Ramos (cell line): ENCODE measurements around the gene TAF1B.

ENCODE experiments used
- in situ Hi-C: fragments of 300-500 bp; cut with MboI; formaldehyde crosslinking; loops from one replicate; pipeline ENCODE4 v1.14.3; 2022; ENCODE audit warnings: low sequenced_read_pairs; ENCODE audit not compliant: unreplicated experiment

TAF1B gene

DNA sequence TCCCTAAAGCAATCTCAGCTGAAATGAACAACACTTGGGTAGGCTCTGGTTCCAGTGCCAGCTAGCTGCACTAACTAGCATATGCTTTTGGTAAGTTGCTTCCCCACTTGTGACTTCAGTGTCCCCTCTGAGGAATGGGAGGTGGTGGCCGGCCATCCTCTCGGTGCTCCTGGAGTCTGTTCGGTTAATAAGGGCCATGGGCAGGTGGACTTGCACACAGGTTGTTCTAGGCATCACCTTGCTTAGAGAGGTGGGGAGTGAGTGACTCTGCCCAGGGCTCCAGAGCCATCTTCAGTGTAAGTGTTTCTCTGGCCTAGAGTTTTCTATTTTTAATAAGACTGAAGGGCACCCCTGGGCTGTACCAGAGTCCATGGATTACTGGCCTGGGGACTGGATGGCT, 18.8 kb upstream of the TAF1B start:
- in situ Hi-C loops = loop anchor here (25.0 kb wide), 1 partner anchor 838 kb away; no protein-coding TSS in a partner anchor

DNA sequence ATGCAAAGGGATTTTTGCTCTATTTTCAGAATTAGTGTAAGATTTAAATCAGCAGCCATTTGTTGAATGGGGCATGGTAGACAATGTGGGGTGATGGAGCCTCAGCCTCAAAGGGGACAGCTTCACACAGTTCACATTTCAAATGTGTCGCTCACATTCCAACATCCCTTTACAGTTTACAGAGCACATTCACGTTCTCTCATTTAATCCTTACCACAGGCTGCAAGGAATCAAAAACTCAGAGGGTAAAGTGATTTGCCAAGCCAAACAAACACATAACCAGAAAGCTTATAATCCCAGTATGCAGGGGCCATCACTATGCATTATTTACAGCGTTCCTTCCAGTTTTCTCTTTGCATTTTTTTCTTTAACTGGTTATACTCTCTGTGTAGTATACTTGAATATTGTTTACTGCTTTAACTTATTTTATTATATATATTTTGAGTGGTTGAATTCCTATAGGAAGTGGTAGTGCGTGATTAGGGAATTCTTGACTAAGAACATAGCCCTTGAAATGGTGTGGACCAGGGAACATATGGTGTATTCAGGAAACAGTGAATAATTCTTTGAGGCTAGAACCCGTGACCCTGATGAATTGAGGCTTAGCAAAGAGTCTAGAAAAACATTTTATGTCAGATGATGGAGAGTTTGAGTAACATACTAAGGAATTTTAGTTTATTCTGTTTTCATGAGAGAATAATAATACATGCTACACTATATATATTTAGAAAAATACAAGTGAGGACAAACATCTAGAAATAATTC, 18.1 kb upstream of the TAF1B start:
- in situ Hi-C loops = loop anchor here (25.0 kb wide), 2 partner anchors 612 to 837 kb away; partner anchors contain the start of gene ODC1

DNA sequence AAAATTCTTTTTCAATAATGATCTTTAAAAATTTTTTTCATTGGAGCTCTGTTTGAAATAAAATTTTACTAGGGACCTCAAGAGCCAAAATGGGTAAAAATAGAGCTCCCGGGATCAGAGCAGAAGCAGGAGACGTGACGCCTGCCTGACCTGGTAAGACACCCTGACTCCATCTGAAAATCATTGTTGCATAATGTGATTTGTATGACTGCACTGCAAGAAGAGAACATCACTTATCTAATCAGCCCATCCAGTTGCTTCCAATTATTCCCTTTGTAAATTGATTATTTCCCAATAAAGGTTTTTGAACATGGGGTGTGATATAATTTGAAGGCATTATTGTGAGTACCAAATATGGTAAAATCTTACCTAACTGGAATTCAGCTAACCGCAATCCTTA, 17.1 kb upstream of the TAF1B start:
- in situ Hi-C loops = loop anchor here (25.0 kb wide), 1 partner anchor 611 kb away; the partner anchor contains the start of gene ODC1

DNA sequence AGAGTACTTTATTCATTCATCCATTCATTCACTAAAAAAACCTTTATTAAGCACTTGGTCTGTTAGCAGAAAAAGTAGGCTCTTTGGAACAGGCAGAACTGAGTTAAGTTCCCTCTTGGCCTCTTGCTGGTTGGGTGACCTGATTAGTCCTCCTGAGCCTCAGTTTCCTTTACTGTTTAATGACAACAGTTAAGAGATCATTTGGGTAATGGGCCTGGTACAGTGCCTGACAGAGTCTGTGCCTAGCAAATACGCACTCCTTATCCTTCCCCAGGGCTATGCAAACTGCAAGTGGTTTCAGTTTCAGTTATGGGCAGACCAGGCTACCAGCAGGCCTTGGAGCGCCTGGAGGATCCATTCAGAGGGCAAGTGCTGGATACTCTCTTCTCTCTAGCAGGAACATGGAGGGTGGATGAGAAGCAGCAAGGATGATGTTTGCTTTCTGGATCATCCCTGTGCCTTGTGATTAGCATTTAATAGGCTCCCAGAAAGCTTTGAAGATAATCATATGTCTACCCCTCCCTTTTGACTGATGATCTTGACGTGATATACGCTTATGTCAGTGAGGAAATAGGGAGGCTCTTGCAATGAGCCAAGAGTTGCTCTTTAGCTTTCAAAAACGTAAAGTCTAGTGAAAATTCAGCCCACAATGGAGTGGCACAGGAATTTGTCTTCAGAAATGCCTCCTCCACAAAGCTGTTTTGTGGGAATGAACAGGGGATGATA, 12.4 kb upstream of the TAF1B start:
- in situ Hi-C loops = loop anchor here (25.0 kb wide), 1 partner anchor 606 kb away; the partner anchor contains the start of gene ODC1

DNA sequence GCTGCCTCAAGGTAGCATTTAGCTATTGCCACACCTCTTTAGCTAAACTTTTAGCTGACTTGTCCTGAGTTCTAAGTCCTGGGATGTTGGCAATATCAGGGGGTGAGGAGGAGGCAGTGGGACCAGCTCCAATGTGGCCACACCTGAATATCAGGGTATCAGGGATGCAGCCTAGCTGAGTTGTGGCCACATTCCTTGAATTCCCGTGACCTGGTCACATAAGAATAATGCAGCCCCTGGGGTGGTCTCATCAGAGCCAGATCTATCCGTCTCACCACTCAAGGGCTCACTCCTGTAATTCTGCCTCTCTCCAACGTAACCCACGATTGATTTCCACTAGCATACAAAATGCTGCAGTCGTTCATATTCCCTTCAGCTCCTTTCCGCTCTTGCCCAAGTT, 11.6 kb upstream of the TAF1B start:
- in situ Hi-C loops = loop anchor here (25.0 kb wide), 1 partner anchor 606 kb away; the partner anchor contains the start of gene ODC1

DNA sequence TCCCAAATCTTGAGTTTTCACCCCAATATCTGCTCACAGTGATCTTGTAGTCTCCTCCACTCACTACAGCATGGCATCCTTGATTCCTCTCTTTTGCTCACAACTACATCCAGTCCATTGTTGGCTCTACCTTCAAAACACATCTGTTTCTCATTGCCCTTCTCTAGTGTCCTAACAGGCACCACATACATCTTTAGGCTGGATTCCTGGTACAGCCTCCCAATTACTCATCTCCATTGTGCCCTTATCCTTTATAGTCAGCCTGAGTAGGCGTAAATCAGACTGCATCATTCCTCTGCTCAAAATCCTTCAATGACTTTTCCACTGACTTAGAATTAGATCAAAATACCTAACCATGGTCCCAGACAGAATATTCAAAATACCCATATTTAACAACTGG, 10.7 kb upstream of the TAF1B start:
- in situ Hi-C loops = loop anchor here (25.0 kb wide), 1 partner anchor 605 kb away; the partner anchor contains the start of gene ODC1

DNA sequence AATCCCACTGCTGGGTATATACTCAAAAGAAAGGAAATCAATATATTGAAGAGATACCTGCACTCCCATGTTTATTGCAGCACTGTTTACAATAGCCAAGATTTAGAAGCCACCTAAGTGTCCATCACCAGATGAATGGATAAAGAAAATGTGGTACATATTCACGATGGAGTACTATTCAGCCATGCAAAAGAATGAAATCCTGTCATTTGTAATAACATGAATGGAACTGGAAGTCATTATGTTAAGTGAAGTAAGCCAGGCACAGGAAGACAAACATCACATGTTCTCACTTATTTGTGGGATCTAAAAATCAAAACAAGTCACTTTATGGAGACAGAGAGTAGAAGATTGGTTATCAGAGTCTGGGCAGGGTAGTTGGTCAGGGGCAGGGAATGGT, 8.2 kb upstream of the TAF1B start:
- in situ Hi-C loops = loop anchor here (25.0 kb wide), 1 partner anchor 602 kb away; the partner anchor contains the start of gene ODC1

DNA sequence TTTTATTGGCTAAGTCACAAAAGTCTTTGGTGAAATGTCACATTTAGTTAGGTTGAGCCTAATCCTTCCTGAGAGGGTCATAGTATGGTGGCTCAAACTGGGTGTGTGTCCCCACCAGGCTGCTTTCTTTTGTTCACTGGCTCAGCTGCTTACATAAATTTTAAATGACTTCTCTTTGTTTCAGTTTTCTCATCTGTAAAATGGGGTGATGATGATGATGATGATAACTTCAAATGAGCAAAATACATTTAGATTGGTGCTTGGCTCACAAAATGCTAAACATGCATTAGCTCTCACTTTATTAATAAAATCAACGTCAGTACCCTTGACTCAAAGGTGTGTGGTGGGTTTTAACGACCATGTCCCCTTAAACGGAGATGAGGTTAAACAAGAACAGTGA, 7.2 kb upstream of the TAF1B start:
- in situ Hi-C loops = loop anchor here (25.0 kb wide), 1 partner anchor 601 kb away; the partner anchor contains the start of gene ODC1

DNA sequence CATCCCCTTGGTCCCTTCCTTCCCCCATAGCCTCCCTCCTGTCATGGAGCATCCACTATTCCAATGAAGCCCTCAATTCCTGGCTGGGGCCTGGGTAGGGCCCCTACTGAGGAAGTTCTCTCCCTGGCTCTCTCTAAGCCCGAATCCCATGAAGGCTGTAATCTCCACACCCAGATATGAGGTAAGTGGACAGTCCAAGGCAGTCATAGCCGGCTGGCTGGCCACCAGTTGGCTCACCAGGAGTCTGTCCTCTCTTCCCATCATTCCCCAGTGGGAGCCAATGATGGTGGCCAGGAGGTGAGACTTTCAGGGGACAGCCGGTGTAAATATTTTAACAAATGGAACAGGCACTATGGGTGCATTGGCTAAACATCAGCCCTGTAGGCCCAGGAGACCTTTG, 6.8 kb upstream of the TAF1B start:
- in situ Hi-C loops = loop anchor here (25.0 kb wide), 1 partner anchor 601 kb away; the partner anchor contains the start of gene ODC1

DNA sequence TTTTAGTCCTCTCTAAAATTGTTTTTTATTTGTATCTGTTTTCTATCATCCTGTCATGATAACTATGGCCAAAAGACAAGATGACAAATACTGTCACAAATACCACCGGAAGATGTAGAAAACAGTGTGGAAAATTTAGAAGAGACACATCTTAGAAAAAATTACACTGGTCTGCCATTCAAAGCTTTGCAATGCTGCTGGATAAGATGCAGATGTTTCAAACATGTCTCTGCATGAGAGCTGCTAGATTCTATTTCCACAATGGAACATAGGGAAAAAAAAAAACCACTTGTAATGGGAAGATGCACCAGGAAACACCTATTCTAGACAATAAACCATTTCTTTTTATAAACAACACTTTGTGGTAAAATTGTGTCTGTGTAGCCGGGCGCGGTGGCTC, 5.8 kb upstream of the TAF1B start:
- in situ Hi-C loops = loop anchor here (25.0 kb wide), 1 partner anchor 600 kb away; the partner anchor contains the start of gene ODC1

DNA sequence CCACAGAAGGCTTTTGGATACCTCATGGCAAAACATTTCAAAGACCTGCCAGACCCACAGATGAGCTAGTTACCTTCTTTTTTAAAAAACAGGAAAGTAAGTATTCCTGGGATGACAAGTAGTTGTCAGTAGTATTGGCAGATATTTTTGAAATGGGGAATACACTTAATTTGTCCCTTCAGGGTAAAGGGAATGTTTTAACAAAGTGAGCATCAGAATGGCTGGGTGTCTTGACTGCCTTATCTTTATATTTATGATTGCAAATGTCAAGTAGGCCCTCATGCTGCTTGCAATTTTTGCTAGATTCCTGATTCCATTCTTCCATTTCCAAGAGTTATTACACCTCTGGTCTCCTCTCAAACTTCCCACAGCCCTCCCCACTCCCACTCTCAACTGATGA, 4.9 kb upstream of the TAF1B start:
- in situ Hi-C loops = loop anchor here (25.0 kb wide), 1 partner anchor 599 kb away; the partner anchor contains the start of gene ODC1

DNA sequence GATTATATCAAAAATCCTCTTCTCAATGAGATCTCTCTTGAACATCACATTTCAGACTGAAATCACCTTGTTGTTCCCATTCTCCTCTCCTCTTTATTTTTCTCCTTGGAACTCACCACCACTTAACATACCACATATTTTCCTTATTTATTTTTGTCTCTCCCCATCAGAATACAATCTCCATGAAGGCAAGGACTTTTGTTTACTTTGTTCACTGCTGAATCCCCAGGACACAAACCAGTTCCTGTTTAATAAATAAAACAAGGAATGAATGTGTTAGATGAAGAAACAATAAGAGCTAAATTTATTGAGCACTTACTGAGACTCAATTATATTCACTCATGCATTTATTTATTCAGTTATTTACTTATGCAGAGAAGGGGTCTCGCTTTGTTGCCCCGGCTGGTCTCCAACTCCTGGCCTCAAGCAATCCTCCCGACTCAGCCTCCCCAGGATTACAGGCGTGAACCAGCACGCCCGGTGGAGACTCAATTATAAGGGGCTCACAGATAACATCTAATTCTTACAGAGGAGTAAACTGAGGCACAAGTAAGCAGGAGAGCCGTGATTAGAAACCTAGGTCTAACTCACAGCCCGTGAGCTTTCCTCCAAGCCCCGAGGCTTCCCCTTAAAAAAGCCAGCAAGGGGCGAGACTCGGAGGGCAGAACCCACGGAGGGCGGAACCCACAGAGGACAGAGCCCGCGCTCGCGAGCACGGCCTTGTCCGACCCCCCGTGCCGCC, 616 bp upstream of the TAF1B start:
- in situ Hi-C loops = loop anchor here (25.0 kb wide), 1 partner anchor 595 kb away; the partner anchor contains the start of gene ODC1

DNA sequence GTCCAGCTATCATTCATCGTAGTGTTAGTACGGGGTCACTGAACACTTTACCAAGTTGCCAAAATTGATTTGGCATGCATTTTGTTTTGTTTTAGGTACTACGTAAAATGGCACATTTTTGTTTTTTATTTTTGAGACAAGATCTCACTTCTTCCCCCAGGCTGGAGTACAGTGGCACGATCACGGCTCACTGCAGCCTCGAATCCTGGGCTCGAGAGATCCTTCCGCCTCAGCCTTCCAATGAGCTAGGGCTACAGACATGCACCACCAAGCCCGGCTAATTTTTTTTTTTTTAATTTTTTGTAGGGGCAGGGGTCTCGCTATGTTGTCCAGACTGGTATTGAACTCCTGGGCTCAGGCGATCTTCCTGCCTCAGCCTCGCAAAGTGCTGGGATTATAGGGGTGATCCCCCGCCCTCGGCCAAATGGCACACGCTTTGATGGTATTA, 786 bp downstream of the TAF1B start:
- in situ Hi-C loops = loop anchor here (25.0 kb wide), 1 partner anchor 593 kb away; the partner anchor contains the start of gene ODC1

DNA sequence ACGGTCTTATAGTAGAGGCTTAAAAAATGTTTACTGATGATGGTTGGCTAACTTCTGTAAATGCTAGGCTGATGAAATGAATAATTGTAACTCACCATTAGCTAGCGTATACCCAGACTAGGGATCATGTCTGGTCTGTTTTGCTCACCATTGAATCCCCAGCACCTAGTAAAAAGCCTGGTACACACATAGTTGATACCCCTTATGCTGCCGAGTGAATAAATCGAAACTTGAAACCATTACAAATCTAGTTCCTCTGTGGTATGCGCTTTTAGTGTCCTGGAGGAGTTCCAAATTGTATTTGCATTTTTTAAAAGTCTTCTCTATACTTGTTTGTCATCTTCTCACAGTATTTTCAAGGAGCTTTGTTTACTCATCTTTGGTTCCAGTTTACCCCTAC, 1.3 kb downstream of the TAF1B start:
- in situ Hi-C loops = loop anchor here (25.0 kb wide), 1 partner anchor 593 kb away; the partner anchor contains the start of gene ODC1

DNA sequence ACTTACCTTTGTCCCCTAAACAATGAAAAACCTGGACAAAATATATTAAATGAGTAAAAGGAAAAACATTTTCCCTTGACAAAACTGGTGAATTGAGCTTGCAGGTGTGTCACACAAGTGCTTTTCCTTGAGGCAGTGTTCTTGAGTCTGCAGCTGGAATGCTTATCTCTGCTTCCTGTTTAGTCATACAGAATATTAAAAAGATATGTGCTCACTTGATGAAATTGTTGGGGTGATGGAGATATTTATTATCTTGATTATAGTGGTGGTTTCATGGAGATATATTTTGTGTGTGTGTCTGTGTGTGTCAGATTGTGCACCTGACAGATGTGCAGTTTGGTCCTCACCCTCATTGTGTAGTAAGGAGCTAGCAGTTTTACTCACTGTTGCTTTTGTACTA, 3.3 kb downstream of the TAF1B start:
- in situ Hi-C loops = loop anchor here (25.0 kb wide), 1 partner anchor 591 kb away; the partner anchor contains the start of gene ODC1

DNA sequence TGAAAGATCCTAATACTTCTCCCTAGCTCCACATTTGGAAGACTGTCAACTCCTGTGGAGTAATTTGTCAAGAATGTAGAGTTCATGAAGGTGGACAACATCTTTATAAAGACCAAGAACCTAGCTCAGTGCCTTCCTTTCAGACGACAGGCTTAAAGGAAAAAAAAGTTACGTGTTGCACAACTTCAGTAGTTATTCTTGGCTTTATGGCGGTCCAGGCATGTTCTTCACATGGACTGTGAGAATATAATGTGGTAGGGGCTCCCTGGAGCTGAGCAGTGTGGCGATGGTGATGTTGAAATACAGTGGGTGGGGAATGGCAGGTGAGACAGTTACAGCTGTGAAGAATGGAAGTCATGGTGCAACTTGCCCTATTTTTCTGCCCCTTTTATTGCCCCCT, 3.9 kb downstream of the TAF1B start:
- in situ Hi-C loops = loop anchor here (25.0 kb wide), 1 partner anchor 590 kb away; the partner anchor contains the start of gene ODC1

DNA sequence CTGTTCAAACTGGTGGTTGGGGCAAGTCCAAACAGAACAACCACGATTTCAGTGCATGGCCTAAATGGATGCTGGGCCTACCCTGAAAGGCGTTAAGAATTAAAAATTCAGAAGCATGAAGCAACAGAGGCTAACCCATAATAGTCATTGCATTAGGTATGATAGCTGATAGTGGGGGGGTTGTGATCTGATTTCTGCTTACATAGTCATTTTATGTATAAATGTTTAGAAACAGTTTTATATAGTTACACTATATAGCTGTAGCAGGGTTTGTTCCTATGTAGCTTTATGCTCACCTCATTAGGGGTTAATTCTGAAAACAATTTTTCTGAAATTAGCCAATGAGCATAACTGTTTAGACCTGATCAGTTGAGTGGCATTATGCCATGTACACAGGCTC, 9.6 kb downstream of the TAF1B start:
- in situ Hi-C loops = no loop called here

DNA sequence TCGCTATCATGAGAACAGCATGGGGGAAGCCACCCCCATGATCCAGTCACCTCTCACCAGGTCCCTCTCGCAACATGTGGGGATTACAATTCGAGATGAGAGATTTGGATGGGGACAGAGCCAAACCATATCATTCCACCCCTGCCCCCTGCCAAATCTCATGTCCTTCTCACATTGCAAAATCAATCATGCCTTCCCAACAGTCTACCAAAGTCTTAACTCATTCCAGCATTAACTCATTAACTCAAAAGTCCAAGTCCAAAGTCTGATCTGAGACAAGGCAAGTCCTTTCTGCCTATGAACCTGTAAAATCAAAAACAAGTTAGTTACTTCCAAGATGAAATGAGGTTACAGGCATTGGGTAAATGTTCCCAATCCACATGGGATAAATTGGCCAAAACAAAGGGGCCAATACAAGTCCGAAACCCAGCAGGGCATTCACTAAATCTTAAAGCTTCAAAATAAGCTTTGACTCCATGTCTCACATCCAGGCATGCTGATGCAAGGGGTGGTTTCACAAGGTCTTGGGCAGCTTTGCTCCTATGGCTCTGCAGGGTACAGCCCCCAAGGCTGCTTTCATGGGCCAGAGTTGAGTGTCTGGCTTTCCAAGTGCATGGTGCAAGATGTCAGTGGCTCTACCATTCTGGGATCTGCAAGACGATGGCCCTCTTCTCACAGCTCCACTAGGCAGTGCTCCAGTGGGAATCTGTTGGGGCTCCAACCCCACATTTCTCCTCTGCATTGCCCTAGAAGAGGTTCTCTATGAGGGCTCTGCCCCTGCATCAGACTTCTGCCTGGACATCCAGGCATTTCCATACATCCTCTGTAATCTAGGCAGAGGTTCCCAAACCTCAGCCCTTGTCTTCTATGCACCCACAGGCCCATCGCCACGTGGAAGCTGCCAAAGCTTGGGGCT, 14.8 kb downstream of the TAF1B start:
- in situ Hi-C loops = no loop called here

DNA sequence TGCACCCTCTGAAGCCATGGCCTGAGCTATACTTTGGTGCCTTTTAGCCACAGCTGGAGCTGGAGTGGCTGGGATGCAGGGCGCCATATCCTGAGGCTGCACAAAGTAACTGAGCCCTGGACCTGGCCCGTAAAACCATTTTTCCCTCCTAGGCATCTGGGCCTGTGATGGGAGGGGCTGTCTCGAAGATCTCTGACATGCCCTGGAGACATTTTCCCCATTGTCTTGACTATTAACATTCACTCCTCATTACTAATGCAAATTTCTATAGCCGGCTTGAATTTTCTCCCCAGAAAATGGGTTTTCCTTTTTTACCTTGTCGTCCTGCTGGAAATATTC, 15.4 kb downstream of the TAF1B start:
- in situ Hi-C loops = no loop called here
